Mesenchymal stem cell (in vitro differentiated cells and primary cell): ENCODE measurements around the gene MTHFSD.

Experiments used
- DNase-seq: peaks from one replicate; pipeline ENCODE4 v3.0.0-alpha.2; 2013
- H2AFZ ChIP-seq: one replicate; pipeline ENCODE4 v1.6.1; 2013; ENCODE audit warnings: low read depth, mild to moderate bottlenecking, control low read depth, inconsistent platforms, low read length, moderate library complexity
- H2AK5ac ChIP-seq: 2 replicates; pipeline ENCODE4 v1.6.1; 2013; ENCODE audit warnings: low read length, moderate library complexity, mild to moderate bottlenecking, inconsistent platforms; ENCODE audit not compliant: severe bottlenecking
- H2BK120ac ChIP-seq: one replicate; pipeline ENCODE4 v1.6.1; 2013; ENCODE audit warnings: low read depth, mild to moderate bottlenecking, inconsistent platforms, low read length, moderate library complexity
- H2BK12ac ChIP-seq, 2 experiments: one replicate each; pipeline ENCODE4 v1.6.1; 2013; ENCODE audit warnings: inconsistent platforms in 2 of 2, low read length in 2 of 2, mild to moderate bottlenecking in 2 of 2, moderate library complexity in 2 of 2, control low read depth in 1 of 2
- H2BK15ac ChIP-seq: one replicate; pipeline ENCODE4 v1.6.1; 2013; ENCODE audit warnings: mild to moderate bottlenecking, low read depth, inconsistent platforms; ENCODE audit not compliant: poor library complexity, severe bottlenecking
- H2BK5ac ChIP-seq: 2 replicates; pipeline ENCODE4 v1.6.1; 2013; ENCODE audit warnings: low read depth, mild to moderate bottlenecking, low read length, control low read depth, inconsistent platforms; ENCODE audit not compliant: poor library complexity, severe bottlenecking
- H3K14ac ChIP-seq, 2 experiments: one replicate each; pipeline ENCODE4 v1.6.1; 2013; ENCODE audit warnings: inconsistent platforms in 2 of 2, low read length in 2 of 2, control low read depth in 1 of 2, mild to moderate bottlenecking in 1 of 2, moderate library complexity in 1 of 2
- H3K18ac ChIP-seq, 2 experiments: one replicate each; pipeline ENCODE4 v1.6.1; 2013; ENCODE audit warnings: inconsistent platforms in 2 of 2, low read length in 2 of 2, control low read depth in 1 of 2, low read depth in 1 of 2, mild to moderate bottlenecking in 1 of 2
- H3K23ac ChIP-seq, 2 experiments: one replicate each; pipeline ENCODE4 v1.6.1; 2013; ENCODE audit warnings: inconsistent platforms in 2 of 2, low read length in 2 of 2, mild to moderate bottlenecking in 2 of 2, moderate library complexity in 2 of 2, control low read depth in 1 of 2
- H3K27ac ChIP-seq: 2 replicates; pipeline ENCODE4 v1.5.1; 2013; ENCODE audit warnings: mild to moderate bottlenecking, moderate library complexity, low read length, control low read depth, inconsistent platforms; ENCODE audit not compliant: poor library complexity, severe bottlenecking
- H3K27me3 ChIP-seq, 2 experiments: 2 replicates each; pipeline versions ENCODE4 v1.6.1 to v1.7.0; 2013; ENCODE audit warnings: low read length in 2 of 2, mild to moderate bottlenecking in 2 of 2, moderate library complexity in 2 of 2, control low read depth in 1 of 2, inconsistent platforms in 1 of 2; ENCODE audit not compliant: control insufficient read depth in 1 of 2, insufficient read depth in 1 of 2
- H3K36me3 ChIP-seq, 2 experiments: 2 replicates each; pipeline versions ENCODE4 v1.6.1 to v1.7.0; 2013; ENCODE audit warnings: low read length in 2 of 2, control low read depth in 1 of 2, inconsistent platforms in 1 of 2, low read depth in 1 of 2, mild to moderate bottlenecking in 1 of 2; ENCODE audit not compliant: insufficient read depth in 2 of 2, control insufficient read depth in 1 of 2
- H3K4ac ChIP-seq, 2 experiments: one replicate each; pipeline ENCODE4 v1.6.1; 2013; ENCODE audit warnings: inconsistent platforms in 2 of 2, low read length in 2 of 2, mild to moderate bottlenecking in 2 of 2, moderate library complexity in 2 of 2, control low read depth in 1 of 2, low read depth in 1 of 2
- H3K4me1 ChIP-seq: 2 replicates; pipeline ENCODE4 v1.6.1; 2013; ENCODE audit warnings: low read depth, low read length, control low read depth; ENCODE audit not compliant: control insufficient read depth, insufficient read depth
- H3K4me2 ChIP-seq: 2 replicates; pipeline ENCODE4 v1.6.1; 2013; ENCODE audit warnings: low read length, mild to moderate bottlenecking, inconsistent platforms; ENCODE audit not compliant: poor library complexity, severe bottlenecking
- H3K4me3 ChIP-seq, 2 experiments: 2 replicates each; pipeline versions ENCODE4 v1.5.1 to v1.7.0; 2013; ENCODE audit warnings: low read length in 2 of 2, mild to moderate bottlenecking in 2 of 2, control low read depth in 1 of 2, low read depth in 1 of 2; ENCODE audit not compliant: insufficient read depth in 1 of 2
- H3K79me1 ChIP-seq: replicated peaks from 2 replicates; pipeline ENCODE4 v1.6.1; 2013; ENCODE audit warnings: mild to moderate bottlenecking, control low read depth, low read length, inconsistent platforms; ENCODE audit not compliant: poor library complexity, severe bottlenecking
- H3K9ac ChIP-seq: 2 replicates; pipeline ENCODE4 v1.7.0; 2013; ENCODE audit warnings: mild to moderate bottlenecking, low read length, moderate library complexity
- H3K9me3 ChIP-seq: 2 replicates; pipeline ENCODE4 v1.7.0; 2013; ENCODE audit warnings: mild to moderate bottlenecking, low read length; ENCODE audit not compliant: control insufficient read depth
- H4K8ac ChIP-seq: one replicate; pipeline ENCODE4 v1.6.1; 2013; ENCODE audit warnings: inconsistent platforms, mild to moderate bottlenecking, low read length, moderate library complexity
- H4K91ac ChIP-seq: one replicate; pipeline ENCODE4 v1.6.1; 2013; ENCODE audit warnings: mild to moderate bottlenecking, low read length, inconsistent platforms
- WGBS: methylation state at CpG from one replicate; pipeline ENCODE4 v1.1.7; 2013; ENCODE audit warnings: mixed read lengths; 5-methylcytosine and 5-hydroxymethylcytosine counted together

The MTHFSD gene

DNA sequence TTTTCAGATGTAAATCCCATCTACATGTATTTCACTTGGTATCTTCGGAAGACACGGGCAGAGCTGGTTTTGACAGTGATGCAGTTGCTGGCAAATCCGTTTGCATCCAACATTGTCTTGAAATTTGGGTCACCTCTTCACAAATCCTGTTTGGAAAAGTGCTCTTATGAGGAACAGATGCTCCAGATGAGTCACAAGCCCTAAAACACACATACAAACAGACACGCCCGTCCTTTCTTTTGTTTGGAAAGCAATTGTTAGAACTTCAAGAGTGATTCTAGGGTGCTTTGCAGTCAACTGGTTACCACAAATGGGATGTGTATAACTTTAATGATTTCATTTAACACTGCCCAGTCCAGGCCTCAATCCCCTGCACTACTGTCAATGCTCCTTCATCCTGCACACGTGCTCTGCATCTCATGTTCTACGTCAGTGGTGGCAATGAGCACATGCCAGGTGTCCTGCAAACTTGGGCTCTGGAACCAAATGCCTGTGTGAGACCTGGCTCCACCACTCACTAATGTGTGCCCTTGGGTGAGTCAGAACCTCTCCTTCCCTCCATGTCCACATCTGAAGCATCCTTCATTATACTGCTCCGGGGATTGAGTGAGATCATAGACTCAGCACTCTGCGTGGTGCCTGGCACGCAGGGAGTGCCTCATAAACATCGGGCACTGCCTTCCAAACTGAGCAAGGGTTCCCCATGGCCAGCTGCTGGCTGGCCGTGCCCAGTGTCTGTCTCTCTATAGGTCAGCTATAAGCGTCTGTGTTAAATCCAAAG lies 64.0 kb downstream of the MTHFSD start:
- Histone ChIP-seq H3K27ac (no peak overlapping the region), H3K9me3 (peaks cover 16% of the 10 kb centered on the region), H2BK5ac (no peak overlapping the region), H4K91ac (no peak overlapping the region), H3K27me3 (peaks cover 96 to 100% of the 10 kb centered on the region in 2 experiments), H3K4me3 (no peak overlapping the region), H2BK15ac (peak overlapping the region; percentile 9), H3K79me1 (no peaks in the 10 kb centered on the region), H3K23ac (peak overlapping the region in 1 of 2 experiments; percentile 30), H3K4me1 (no peaks in the 10 kb centered on the region), H2BK120ac (no peak overlapping the region), H4K8ac (peak overlapping the region; percentile 39), H2AK5ac (no peak overlapping the region), H3K4me2 (no peak overlapping the region), H2BK12ac (no peak overlapping the region), H3K4ac (no peak overlapping the region), H3K9ac (no peak overlapping the region), H3K18ac (peak overlapping the region; percentile 8 to 25), H2AFZ (no peak overlapping the region), H3K36me3 (no peaks in the 10 kb centered on the region), H3K14ac (no peak overlapping the region)
- DNase-seq = peak; percentile 68
- 83% methylated on average over 11 of the region's 13 CpGs for WGBS

DNA sequence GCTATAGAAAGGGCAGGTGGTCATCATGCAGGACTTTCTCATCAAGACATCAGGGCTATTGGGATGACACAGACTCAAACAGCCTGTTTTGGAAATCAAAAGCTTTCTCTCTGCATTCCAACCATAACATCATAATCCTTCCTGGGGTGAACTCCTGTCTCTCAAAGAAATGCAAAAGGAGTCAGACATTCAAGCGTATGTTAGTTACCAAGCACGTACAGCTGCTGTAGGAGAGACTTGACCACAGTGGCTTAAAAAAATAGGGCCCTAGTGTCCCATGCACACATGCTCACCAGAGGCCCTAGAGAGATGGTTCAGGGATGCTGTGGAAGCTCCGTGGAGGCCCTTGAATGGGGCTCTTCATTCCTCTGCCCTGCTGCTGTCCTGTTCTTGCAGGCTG lies 69.3 kb downstream of the MTHFSD start:
- no peak overlapping the region for H2BK15ac ChIP-seq
- H3K4me3 ChIP-seq = no peak overlapping the region
- no peak overlapping the region for H3K18ac ChIP-seq
- H3K27me3 ChIP-seq = peaks cover 88 to 96% of the 10 kb centered on the region in 2 experiments
- H3K14ac ChIP-seq = no peak overlapping the region
- peaks cover 36% of the 10 kb centered on the region for H3K9me3 ChIP-seq
- no peak overlapping the region for H2BK120ac ChIP-seq
- H4K91ac ChIP-seq = no peak overlapping the region
- DNase-seq = no peak
- H3K36me3 ChIP-seq = no peaks in the 10 kb centered on the region
- H3K4me2 ChIP-seq = no peak overlapping the region
- H3K4me1 ChIP-seq = no peaks in the 10 kb centered on the region
- no peaks in the 10 kb centered on the region for H3K79me1 ChIP-seq
- no peak overlapping the region for H3K9ac ChIP-seq
- no peak overlapping the region for H2AFZ ChIP-seq
- H2BK5ac ChIP-seq = no peak overlapping the region
- no peak overlapping the region for H2AK5ac ChIP-seq
- H3K4ac ChIP-seq = no peak overlapping the region
- H3K23ac ChIP-seq = no peak overlapping the region
- WGBS = 75% methylated on average over 3 of the region's 3 CpGs
- H3K27ac ChIP-seq = no peak overlapping the region
- H4K8ac ChIP-seq = no peak overlapping the region
- H2BK12ac ChIP-seq = no peak overlapping the region

DNA sequence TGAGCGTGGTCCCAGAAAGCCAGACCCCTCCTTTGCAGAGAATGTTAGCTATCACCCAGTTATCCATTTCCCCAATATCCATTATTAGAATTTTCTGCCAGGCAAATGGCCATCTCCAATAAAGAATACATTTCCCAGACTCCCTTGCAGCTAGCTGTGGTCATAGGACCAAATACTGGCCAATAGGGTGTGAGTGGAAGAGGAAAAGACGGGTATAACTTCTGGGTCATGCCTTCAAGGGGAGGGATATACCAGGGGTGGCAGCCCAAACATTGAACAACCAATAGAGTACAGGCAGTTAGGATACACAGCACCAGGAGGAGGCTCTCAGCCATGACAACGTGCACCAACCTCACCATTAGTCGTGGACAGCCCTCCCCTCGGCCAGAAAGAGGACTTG lies 70.8 kb downstream of the MTHFSD start:
- H3K14ac ChIP-seq = no peak overlapping the region
- peaks cover 27% of the 10 kb centered on the region for H3K9me3 ChIP-seq

DNA sequence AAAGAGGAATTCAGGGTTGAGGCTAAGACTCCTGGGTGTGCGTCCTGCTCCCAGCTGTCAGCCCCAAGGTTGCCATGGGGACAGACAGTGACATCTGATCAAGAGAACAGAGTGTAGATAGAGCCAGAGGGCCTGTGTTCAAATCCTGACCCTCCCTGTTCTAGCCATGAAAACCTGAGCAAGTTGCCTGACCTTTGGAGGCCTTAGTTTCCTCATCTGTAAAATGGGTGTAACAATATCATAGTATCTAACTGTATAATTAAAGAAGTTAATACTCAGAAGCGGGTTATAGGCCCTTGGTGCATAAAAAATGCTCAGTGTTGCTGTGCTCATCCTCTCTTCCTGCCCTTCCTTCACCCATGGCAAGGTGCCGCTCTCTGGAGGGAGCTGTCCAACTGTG lies 73.4 kb downstream of the MTHFSD start:
- no peak overlapping the region for H3K4me3 ChIP-seq
- H3K4me2 ChIP-seq = no peak overlapping the region

More for the DNA sequence above, 70.8 kb downstream of the MTHFSD start:
- H2AK5ac ChIP-seq = no peak overlapping the region
- H2BK15ac ChIP-seq = no peak overlapping the region
- no peak overlapping the region for H4K8ac ChIP-seq
- no peak overlapping the region for H2AFZ ChIP-seq
- DNase-seq = no peak
- H3K79me1 ChIP-seq = no peaks in the 10 kb centered on the region
- H3K4ac ChIP-seq = no peak overlapping the region
- no peak overlapping the region for H4K91ac ChIP-seq
- H2BK12ac ChIP-seq = peak overlapping the region in 1 of 2 experiments; percentile 23
- H2BK5ac ChIP-seq = no peak overlapping the region
- H3K36me3 ChIP-seq = no peaks in the 10 kb centered on the region
- H3K9ac ChIP-seq = no peak overlapping the region
- no peaks in the 10 kb centered on the region for H3K4me1 ChIP-seq
- H2BK120ac ChIP-seq = no peak overlapping the region
- peaks cover 84 to 93% of the 10 kb centered on the region in 2 experiments for H3K27me3 ChIP-seq
- 95% methylated on average over 5 of the region's 5 CpGs for WGBS
- H3K27ac ChIP-seq = no peak overlapping the region
- H3K4me3 ChIP-seq = no peak overlapping the region
- no peak overlapping the region for H3K23ac ChIP-seq
- H3K18ac ChIP-seq = no peak overlapping the region
- no peak overlapping the region for H3K4me2 ChIP-seq

More for the DNA sequence above, 73.4 kb downstream of the MTHFSD start:
- no peak overlapping the region for H2AFZ ChIP-seq
- H3K36me3 ChIP-seq = no peaks in the 10 kb centered on the region
- no peak overlapping the region for H3K18ac ChIP-seq
- H3K27me3 ChIP-seq = peaks cover 78% of the 10 kb centered on the region in 2 experiments
- no peak overlapping the region for H2BK5ac ChIP-seq
- H2AK5ac ChIP-seq = no peak overlapping the region
- no peaks in the 10 kb centered on the region for H3K79me1 ChIP-seq
- H3K14ac ChIP-seq = peak overlapping the region in 1 of 2 experiments; percentile 58
- no peak overlapping the region for H4K91ac ChIP-seq
- no peak overlapping the region for H3K9ac ChIP-seq
- no peak overlapping the region for H2BK12ac ChIP-seq
- peaks cover 21% of the 10 kb centered on the region for H3K9me3 ChIP-seq
- WGBS = 90% methylated on average over 3 of the region's 3 CpGs
- H2BK120ac ChIP-seq = no peak overlapping the region
- H4K8ac ChIP-seq = no peak overlapping the region
- no peak overlapping the region for H3K4ac ChIP-seq
- H3K27ac ChIP-seq = no peak overlapping the region
- H3K4me1 ChIP-seq = no peaks in the 10 kb centered on the region
- no peak for DNase-seq
- H3K23ac ChIP-seq = no peak overlapping the region
- H2BK15ac ChIP-seq = no peak overlapping the region
